ENCODE results near the gene ILK.

Gene ILK

DNA sequence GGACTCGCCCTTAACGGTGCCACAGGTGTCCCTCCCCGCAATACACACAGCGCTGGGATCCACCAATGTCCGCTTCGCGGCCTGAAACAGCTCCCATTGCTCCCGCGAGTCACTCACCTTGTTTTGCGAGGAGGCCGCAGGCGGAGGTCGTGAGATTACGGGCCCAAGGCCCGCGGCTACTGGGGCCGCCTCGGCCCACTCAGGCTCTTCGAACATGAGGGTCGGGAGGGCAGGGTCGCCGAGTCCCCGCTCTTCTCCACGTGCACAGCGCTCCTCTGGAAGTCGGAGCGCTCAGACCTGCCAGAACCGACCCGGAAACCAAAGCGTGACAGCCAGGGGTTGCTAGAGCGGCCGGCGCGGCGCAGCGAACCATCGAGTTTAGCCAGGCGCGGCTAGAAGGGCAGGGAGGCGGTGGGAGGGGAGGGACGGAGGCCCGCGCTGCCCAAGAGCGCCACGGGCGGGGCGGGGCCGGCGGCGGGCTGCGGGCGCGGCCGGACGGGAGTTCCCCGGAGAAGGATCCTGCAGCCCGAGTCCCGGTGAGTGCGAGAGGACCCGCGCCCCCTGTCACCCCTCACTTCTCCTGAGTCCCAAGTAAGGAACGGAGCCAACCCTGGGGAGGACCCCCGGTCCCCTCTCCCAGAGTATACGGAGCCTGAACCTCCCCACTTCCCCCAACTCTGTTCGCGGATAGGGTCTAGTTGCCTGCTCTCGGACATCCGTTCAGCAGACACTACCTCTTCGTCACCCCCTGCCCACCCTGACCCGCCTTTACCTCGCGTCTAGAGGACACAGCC, at the start of gene ILK, which contains the start of gene RRP8:
Gene ILK (plus strand): TSS at position 488 of the 794 bp plus-strand sequence. CDS start 498 bp downstream, outside the sequence.
Gene RRP8 (minus strand): TSS at position 330 of the 794 bp plus-strand sequence. CDS start 114 bp downstream, at position 216.
- peak; percentile 85 for DNase-seq (ENCODE audit: low spot score)

- DNase-seq (ENCODE audit: low spot score), result no peak
Observed at GRCh38 chr11:6554828-6555706, 48.5 kb upstream of the ILK start.

DNA sequence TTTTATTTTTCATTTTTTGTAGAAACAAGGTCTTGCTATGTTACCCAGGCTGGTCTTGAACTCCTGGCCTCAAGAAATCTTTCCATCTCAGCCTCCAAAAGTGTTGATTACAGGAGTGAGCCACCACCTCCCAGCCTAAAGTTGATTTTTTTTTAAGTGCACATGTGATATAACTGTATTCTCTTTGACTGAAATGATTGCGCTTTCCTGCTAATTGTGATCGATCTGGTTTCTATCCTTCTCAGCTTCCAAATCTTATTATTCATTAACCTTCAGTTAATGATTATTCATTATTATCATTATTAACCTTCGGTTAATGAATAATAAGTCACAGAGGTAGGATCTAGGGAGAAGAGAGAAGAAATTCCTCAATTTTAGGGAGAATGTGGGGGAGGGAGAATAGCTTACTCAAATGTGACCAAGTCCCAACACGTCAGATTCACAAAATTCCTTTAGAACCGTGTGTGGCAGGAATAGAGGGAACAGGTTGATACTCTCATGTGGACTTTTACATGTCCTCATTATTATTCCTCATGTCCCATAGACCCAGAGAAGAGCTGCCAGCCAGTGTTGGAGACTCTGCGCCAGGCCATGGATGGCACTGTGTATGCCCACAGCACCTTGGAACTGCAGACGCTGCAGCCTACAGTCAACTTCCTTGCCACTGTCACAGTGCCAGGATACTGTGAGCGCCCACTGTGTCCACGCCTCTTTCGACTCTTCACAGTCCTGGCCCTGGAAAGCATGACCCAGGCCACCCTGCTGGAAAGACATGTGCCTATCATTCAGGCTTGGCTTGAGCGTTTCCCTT, 47.2 kb upstream of the ILK start:
- DNase-seq (ENCODE audit: low spot score), result no peak

GRCh38 chr11:6557063-6557462, 46.5 kb upstream of the ILK start:
- no peak for DNase-seq (ENCODE audit: low spot score)

- no peak for DNase-seq (ENCODE audit: low spot score)
Observed at GRCh38 chr11:6557761-6558674, 45.6 kb upstream of the ILK start.

- DNase-seq (ENCODE audit: low spot score), result no peak
Observed at GRCh38 chr11:6559369-6559768, 44.2 kb upstream of the ILK start.

DNA sequence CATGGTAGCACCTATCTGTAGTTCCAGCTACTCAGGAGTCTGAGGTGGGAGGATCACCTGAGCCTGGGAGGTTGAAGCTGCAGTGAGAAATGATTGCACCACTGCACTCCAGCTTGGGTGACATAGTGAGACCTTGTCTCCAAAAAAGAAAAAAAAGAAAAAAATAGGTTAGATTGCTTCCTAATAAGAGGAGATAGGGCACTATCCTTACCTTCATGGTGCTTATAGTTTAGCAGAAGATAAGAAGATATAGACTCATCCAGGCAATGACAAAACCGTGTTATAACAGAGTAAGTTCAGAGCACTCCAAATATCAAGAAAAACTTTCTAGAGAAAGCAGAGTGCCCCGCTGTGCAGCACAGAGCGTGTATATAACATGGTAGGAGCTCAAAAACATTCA, 42.3 kb upstream of the ILK start:
- DNase-seq (ENCODE audit: low spot score), result no peak

- DNase-seq (ENCODE audit: low spot score), result no peak
Observed at GRCh38 chr11:6563121-6563619, 40.4 kb upstream of the ILK start.

DNA sequence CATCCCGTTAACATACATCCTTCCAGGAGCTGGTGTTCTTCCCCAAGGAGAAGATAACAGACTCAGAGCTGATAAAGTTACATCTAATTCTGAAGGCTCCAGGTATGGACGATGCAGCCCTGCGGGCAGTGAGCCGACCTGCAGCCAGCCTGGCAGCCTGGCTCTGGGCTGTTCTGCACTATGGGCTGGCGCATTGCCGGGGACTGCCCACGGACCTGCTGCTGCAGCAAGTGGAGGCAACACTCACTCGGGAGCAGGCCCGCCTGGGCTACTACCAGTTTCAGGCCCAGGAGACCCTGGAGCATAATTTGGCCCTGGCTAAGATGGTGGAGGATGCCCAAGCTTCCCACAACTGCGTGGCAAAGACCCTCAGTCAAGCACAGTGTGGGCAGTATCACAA, 39.9 kb upstream of the ILK start:
- DNase-seq (ENCODE audit: low spot score), result no peak

GRCh38 chr11:6565325-6565724, 38.2 kb upstream of the ILK start:
- DNase-seq (ENCODE audit: low spot score), result no peak

- DNase-seq (ENCODE audit: low spot score), result no peak
Observed at GRCh38 chr11:6565988-6566703, 37.4 kb upstream of the ILK start.

GRCh38 chr11:6566704-6567370, 36.7 kb upstream of the ILK start:
- no peak for DNase-seq (ENCODE audit: low spot score)

DNA sequence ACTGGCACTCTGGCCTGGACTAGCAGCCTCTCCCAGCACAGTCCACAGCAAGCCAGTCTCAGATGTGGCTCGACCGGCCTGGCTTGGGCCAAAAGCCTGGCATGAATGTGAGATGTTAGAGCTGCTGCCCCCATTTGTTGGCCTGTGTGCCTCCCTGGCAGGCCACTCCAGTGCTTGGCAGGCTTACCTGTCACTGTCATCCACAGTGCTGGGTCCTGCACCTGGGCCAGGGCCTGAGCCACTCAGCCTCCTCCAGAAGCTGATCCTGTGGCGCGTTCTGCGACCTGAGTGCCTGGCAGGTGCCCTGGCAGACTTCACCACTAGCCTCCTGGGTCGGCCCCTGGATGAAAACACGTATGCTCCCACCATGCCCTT, 36.2 kb upstream of the ILK start:
- no peak for DNase-seq (ENCODE audit: low spot score)

DNA sequence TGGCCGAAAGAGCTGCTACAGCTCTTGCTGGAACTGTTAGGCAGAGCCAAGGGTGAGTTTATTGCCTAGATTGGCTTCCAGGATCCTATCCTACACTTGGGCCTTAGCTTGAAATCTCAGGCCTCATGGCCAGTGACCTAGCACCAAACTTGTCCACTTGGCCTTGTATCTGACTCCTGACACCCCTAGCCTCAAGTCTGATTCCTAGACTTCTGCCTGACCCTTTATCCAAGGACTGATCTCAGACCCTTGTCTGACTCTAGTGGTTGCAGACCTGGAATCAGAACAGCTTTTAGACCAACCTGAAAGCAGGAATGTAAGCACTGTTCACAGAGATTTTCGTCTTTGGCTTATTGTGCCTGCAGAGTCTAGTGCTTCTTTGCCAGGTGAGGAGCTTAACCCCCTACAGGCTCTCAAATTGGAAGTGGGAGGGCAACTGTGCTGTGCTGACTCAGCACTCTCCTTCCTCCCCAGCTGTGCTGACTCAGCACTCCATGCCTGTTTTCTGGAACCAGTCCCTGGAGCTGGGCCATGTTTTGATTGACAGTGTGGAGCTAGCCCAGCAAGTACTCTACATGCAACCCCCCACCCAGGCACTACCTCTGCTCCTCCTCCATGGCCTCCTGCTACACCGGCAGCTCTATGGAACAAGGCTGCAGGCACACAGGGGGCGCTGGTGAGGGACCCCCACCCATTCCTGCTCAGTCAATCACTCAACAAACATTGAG, 35.2 kb upstream of the ILK start:
- DNase-seq (ENCODE audit: low spot score), result no peak

- no peak for DNase-seq (ENCODE audit: low spot score)
Observed at GRCh38 chr11:6569706-6570105, 33.9 kb upstream of the ILK start.

- no peak for DNase-seq (ENCODE audit: low spot score)
Observed at GRCh38 chr11:6570691-6571427, 32.7 kb upstream of the ILK start.

DNA sequence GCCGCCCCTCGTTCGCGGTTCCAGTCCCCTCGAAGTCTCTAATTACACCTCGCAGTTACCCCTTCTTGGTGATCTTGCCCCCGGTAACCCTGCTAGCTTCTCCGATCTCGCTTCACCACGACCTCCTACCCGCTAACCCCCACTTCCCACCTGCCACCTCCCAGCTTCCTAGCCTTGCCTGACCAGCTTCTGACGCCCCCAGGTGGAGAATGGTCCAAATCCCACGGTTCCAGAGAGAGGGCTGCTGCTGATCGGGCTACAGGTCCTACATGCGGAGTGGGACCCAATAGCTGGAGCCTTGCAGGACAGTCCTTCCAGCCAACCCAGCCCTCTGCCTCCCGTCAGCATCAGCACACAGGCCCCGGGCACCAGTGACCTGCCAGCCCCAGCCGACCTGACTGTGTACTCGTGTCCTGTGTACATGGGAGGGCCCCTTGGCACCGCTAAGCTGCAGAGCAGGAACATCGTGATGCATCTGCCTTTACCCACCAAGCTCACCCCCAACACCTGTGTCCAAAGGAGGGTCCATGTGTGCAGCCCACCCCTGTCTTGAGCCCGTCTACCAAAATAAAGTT, 32.1 kb upstream of the ILK start:
- DNase-seq (ENCODE audit: low spot score), result no peak

GRCh38 chr11:6572215-6572614, 31.4 kb upstream of the ILK start:
- no peak for DNase-seq (ENCODE audit: low spot score)

All from CD4-positive, alpha-beta T cell treated with Interleukin-6 at 100 ng/mL for 8 hours (primary cell).